Neural progenitor cell (in vitro differentiated cells): ENCODE results near the gene GAS5.

ENCODE experiments used
- CTCF ChIP-seq: fragments of 200-600 bp; sonication (generic); IDR thresholded peaks from 2 replicates; pipeline ENCODE4 v1.5.1; 2017; ENCODE audit warnings: antibody characterized with exemption, mild to moderate bottlenecking
- EZH2phosphoT487 ChIP-seq: fragments of 200-600 bp; sonication (generic); IDR thresholded peaks from 2 replicates; pipeline ENCODE4 v1.6.1; 2017; ENCODE audit warnings: antibody characterized with exemption

DNA sequence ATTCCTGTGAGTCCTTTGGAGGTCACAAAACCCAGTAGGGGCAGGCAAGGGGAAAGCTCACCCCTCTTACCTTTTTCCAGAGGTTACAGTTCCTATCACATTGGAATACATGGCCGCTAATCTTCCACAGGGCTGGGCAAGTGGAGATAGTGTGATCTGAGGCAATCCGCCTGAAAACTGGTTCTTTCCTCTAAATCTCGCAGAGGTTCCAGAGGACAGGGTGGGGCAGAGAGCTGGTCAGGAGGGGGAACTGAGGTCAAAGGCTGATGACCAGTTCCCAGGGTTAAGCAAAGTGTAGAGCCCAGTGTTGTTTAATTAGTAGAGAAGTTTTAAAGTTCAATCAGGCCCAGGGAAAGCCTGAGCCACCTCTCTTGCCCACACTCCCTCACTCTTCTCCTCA, 49.4 kb upstream of the GAS5 start, which contains the start of gene SERPINC1:
- TF ChIP-seq CTCF (no peak), EZH2phosphoT487 (no peak)
